ENCODE data around the gene ITGAL. TPM values are rescaled to one million over a fixed set of nuclear protein-coding genes. Genes with fewer than 3 reads are reported as not detected.

The ITGAL gene
- total and polyA plus RNA-seq, 4 experiments from 2014 or later = 110 to 657 (median 403) TPM

- peaks cover 22% of the 10 kb centered on the region for H3K36me3 ChIP-seq (ENCODE audit: insufficient read depth, low read length)
- peak overlapping the region; percentile 59 to 94 (median 90) for H3K4me3 Mint-ChIP-seq
- ChIA-PET POLR2A (ENCODE audit: partially characterized antibody) (interaction anchor here (7.2 to 13.9 kb wide), 2 partner anchors 15 to 24 kb away, joined by 188 to 457 read pairs; partner anchors contain the start of genes ZNF688 and ZNF747), CTCF (ENCODE audit: partially characterized antibody) (no interaction called here)
- H3K9me3 ChIP-seq (ENCODE audit: control insufficient read depth in 1 of 2, low read length in 2 of 2) = no peaks in the 10 kb centered on the region
- peaks cover 30 to 70% (median 49%) of the 10 kb centered on the region in 4 donors for H3K4me1 Mint-ChIP-seq
- H3K27ac ChIP-seq (ENCODE audit: low read depth, low read length) = no peak overlapping the region
- H3K9me3 Mint-ChIP-seq = peaks cover 0 to 2% (median 0%) of the 10 kb centered on the region in 8 donors
- intact Hi-C loops (cut with micrococcal nuclease) = no loop called here
- no peaks in the 10 kb centered on the region for H3K27me3 ChIP-seq (ENCODE audit: insufficient read depth, low read length)
- H3K4me3 ChIP-seq (ENCODE audit: low read length in 2 of 2) = no peak overlapping the region
- peaks cover 65% of the 10 kb centered on the region for H3K4me1 ChIP-seq (ENCODE audit: insufficient read depth, low read length)
- no peaks in the 10 kb centered on the region for H3K27me3 Mint-ChIP-seq
- peaks cover 20 to 25% of the 10 kb centered on the region in 2 donors for H3K36me3 Mint-ChIP-seq
- DNase-seq = no peak
- H3K27ac Mint-ChIP-seq = peak overlapping the region; percentile 61 to 96 (median 89)
Measured at GRCh38 chr16:30556125-30556473, 83.6 kb downstream of the ITGAL start.

- H3K36me3 ChIP-seq (ENCODE audit: insufficient read depth, low read length) = peaks cover 22% of the 10 kb centered on the region
- Mint-ChIP-seq H3K9me3 (peaks cover 0 to 2% (median 0%) of the 10 kb centered on the region in 8 donors), H3K4me3 (peak overlapping the region; percentile 88 to 94 (median 92)), H3K4me1 (peaks cover 24 to 60% (median 43%) of the 10 kb centered on the region in 4 donors), H3K27me3 (no peaks in the 10 kb centered on the region), H3K36me3 (peaks cover 20 to 21% of the 10 kb centered on the region in 2 donors), H3K27ac (peak overlapping the region; percentile 93 to 97 (median 95))
- no peaks in the 10 kb centered on the region for H3K27me3 ChIP-seq (ENCODE audit: insufficient read depth, low read length)
- ChIA-PET POLR2A (ENCODE audit: partially characterized antibody) (interaction anchor here (0.6 to 13.9 kb wide), 26 partner anchors 9 to 212 kb away, joined by 3 to 457 read pairs (median 10); partner anchors contain the start of genes DCTPP1, FBRS, ITGAL and PRR14), CTCF (ENCODE audit: partially characterized antibody) (interaction anchor here (0.7 to 3.0 kb wide), 16 partner anchors 9 to 136 kb away, joined by 3 to 101 read pairs (median 6); partner anchors contain the start of genes DCTPP1, PRR14, SEPHS2 and ZNF688)
- no peaks in the 10 kb centered on the region for H3K9me3 ChIP-seq (ENCODE audit: control insufficient read depth in 1 of 2, low read length in 2 of 2)
- no peak for DNase-seq
- peaks cover 60% of the 10 kb centered on the region for H3K4me1 ChIP-seq (ENCODE audit: insufficient read depth, low read length)
- H3K4me3 ChIP-seq (ENCODE audit: low read length in 2 of 2) = peak overlapping the region; percentile 58 to 75
- peak overlapping the region; percentile 95 for H3K27ac ChIP-seq (ENCODE audit: low read depth, low read length)
- intact Hi-C loops (cut with micrococcal nuclease) = no loop called here
Measured at GRCh38 chr16:30557707-30557956, 85.1 kb downstream of the ITGAL start.

GRCh38 chr16:30557957-30558788 lies 85.6 kb downstream of the ITGAL start, which contains the start of gene ZNF764:
TSS of gene ZNF764 (minus strand) at chr16:30558374. CDS start at chr16:30558182, 192 bp downstream.
- Mint-ChIP-seq H3K36me3 (peaks cover 20 to 21% of the 10 kb centered on the region in 2 donors), H3K4me3 (peak within 1 kb of the TSS; percentile 88 to 94 (median 92)), H3K27me3 (no peaks in the 10 kb centered on the region), H3K27ac (peak within 1 kb of the TSS; percentile 93 to 97 (median 95)), H3K4me1 (peaks cover 19 to 55% (median 37%) of the 10 kb centered on the region in 4 donors), H3K9me3 (peaks cover 0 to 2% (median 0%) of the 10 kb centered on the region in 8 donors)
- H3K9me3 ChIP-seq (ENCODE audit: control insufficient read depth in 1 of 2, low read length in 2 of 2) = no peaks in the 10 kb centered on the region
- intact Hi-C loops (cut with micrococcal nuclease) = loop anchor here (1.0 to 2.0 kb wide), 8 partner anchors 14 to 140 kb away; partner anchors contain the start of genes DCTPP1, FBRS and ZNF785
- no peaks in the 10 kb centered on the region for H3K27me3 ChIP-seq (ENCODE audit: insufficient read depth, low read length)
- H3K4me1 ChIP-seq (ENCODE audit: insufficient read depth, low read length) = peaks cover 54% of the 10 kb centered on the region
- peaks cover 21% of the 10 kb centered on the region for H3K36me3 ChIP-seq (ENCODE audit: insufficient read depth, low read length)
- peak; percentile 94 to 98 (median 96) for DNase-seq
- H3K27ac ChIP-seq (ENCODE audit: low read depth, low read length) = peak within 1 kb of the TSS; percentile 95
- CTCF ChIA-PET (ENCODE audit: partially characterized antibody) = interaction anchor here (0.6 to 3.0 kb wide), 19 partner anchors 8 to 136 kb away, joined by 3 to 101 read pairs (median 5); partner anchors contain the start of genes DCTPP1, PRR14, ZNF688 and ZNF747
- POLR2A ChIA-PET (ENCODE audit: partially characterized antibody) = interaction anchor here (0.6 to 13.9 kb wide), 34 partner anchors 9 to 466 kb away, joined by 3 to 457 read pairs (median 5); partner anchors contain the start of genes DCTPP1, FBRS, ITGAL and PRR14
- H3K4me3 ChIP-seq (ENCODE audit: low read length in 2 of 2) = peak within 1 kb of the TSS; percentile 58 to 75

GRCh38 chr16:30558789-30559377 lies 86.3 kb downstream of the ITGAL start:
- H3K27me3 ChIP-seq (ENCODE audit: insufficient read depth, low read length) = no peaks in the 10 kb centered on the region
- Mint-ChIP-seq H3K27me3 (no peaks in the 10 kb centered on the region), H3K9me3 (peaks cover 0 to 2% (median 0%) of the 10 kb centered on the region in 8 donors), H3K4me3 (peak overlapping the region; percentile 88 to 94 (median 92)), H3K4me1 (peaks cover 12 to 48% (median 30%) of the 10 kb centered on the region in 4 donors), H3K27ac (peak overlapping the region; percentile 92 to 97 (median 94)), H3K36me3 (peaks cover 14% of the 10 kb centered on the region in 2 donors)
- H3K9me3 ChIP-seq (ENCODE audit: control insufficient read depth in 1 of 2, low read length in 2 of 2) = no peaks in the 10 kb centered on the region
- H3K27ac ChIP-seq (ENCODE audit: low read depth, low read length) = peak overlapping the region; percentile 95
- H3K4me3 ChIP-seq (ENCODE audit: low read length in 2 of 2) = peak overlapping the region in 1 of 2 donors; percentile 75
- peaks cover 14% of the 10 kb centered on the region for H3K36me3 ChIP-seq (ENCODE audit: insufficient read depth, low read length)
- H3K4me1 ChIP-seq (ENCODE audit: insufficient read depth, low read length) = peaks cover 47% of the 10 kb centered on the region
- ChIA-PET CTCF (ENCODE audit: partially characterized antibody) (interaction anchor here (0.6 to 3.0 kb wide), 15 partner anchors 8 to 135 kb away, joined by 3 to 101 read pairs (median 6); partner anchors contain the start of genes DCTPP1, ZNF688, ZNF747 and ZNF785), POLR2A (ENCODE audit: partially characterized antibody) (interaction anchor here (0.7 to 13.9 kb wide), 30 partner anchors 9 to 467 kb away, joined by 3 to 457 read pairs (median 7); partner anchors contain the start of genes DCTPP1, FBRS, ITGAL and PRR14)
- no peak for DNase-seq
- intact Hi-C loops (cut with micrococcal nuclease) = loop anchor here (1.0 to 2.0 kb wide), 8 partner anchors 13 to 139 kb away; partner anchors contain the start of genes DCTPP1, FBRS and ZNF785

- no peaks in the 10 kb centered on the region for H3K9me3 ChIP-seq (ENCODE audit: control insufficient read depth in 1 of 2, low read length in 2 of 2)
- Mint-ChIP-seq H3K9me3 (peaks cover 0 to 2% (median 0%) of the 10 kb centered on the region in 8 donors), H3K27ac (peak overlapping the region in 6 of 7 donors; percentile 30 to 97 (median 93)), H3K27me3 (no peaks in the 10 kb centered on the region), H3K36me3 (peaks cover 7 to 10% of the 10 kb centered on the region in 2 donors), H3K4me3 (peak overlapping the region in 5 of 8 donors; percentile 46 to 89 (median 74)), H3K4me1 (peaks cover 9 to 41% (median 25%) of the 10 kb centered on the region in 4 donors)
- peaks cover 6% of the 10 kb centered on the region for H3K36me3 ChIP-seq (ENCODE audit: insufficient read depth, low read length)
- CTCF ChIA-PET (ENCODE audit: partially characterized antibody) = interaction anchor here (1.0 to 1.6 kb wide), 3 partner anchors 12 to 38 kb away, joined by 3 to 4 read pairs (median 4); partner anchors contain the start of gene ZNF688
- POLR2A ChIA-PET (ENCODE audit: partially characterized antibody) = interaction anchor here (1.7 to 13.9 kb wide), 6 partner anchors 8 to 142 kb away, joined by 9 to 457 read pairs (median 50); partner anchors contain the start of genes DCTPP1, ZNF688 and ZNF747
- H3K27me3 ChIP-seq (ENCODE audit: insufficient read depth, low read length) = no peaks in the 10 kb centered on the region
- DNase-seq = no peak
- H3K27ac ChIP-seq (ENCODE audit: low read depth, low read length) = no peak overlapping the region
- intact Hi-C loops (cut with micrococcal nuclease) = loop anchor here (2.0 kb wide), 2 partner anchors 75 to 99 kb away; partner anchors contain the start of gene FBRS
- H3K4me3 ChIP-seq (ENCODE audit: low read length in 2 of 2) = no peak overlapping the region
- peaks cover 40% of the 10 kb centered on the region for H3K4me1 ChIP-seq (ENCODE audit: insufficient read depth, low read length)
Measured at GRCh38 chr16:30559690-30560089, 87.1 kb downstream of the ITGAL start.

- intact Hi-C loops (cut with micrococcal nuclease) = no loop called here
- no peak for DNase-seq
- peaks cover 0 to 2% (median 0%) of the 10 kb centered on the region in 8 donors for H3K9me3 Mint-ChIP-seq
- H3K27ac Mint-ChIP-seq = peak overlapping the region; percentile 67 to 95 (median 85)
- H3K4me3 ChIP-seq (ENCODE audit: low read length in 2 of 2) = peak overlapping the region; percentile 29 to 35
- H3K4me1 ChIP-seq (ENCODE audit: insufficient read depth, low read length) = peaks cover 30% of the 10 kb centered on the region
- H3K4me1 Mint-ChIP-seq = peaks cover 7 to 48% (median 22%) of the 10 kb centered on the region in 4 donors
- ChIA-PET CTCF (ENCODE audit: partially characterized antibody) (interaction anchor here (0.7 to 2.2 kb wide), 4 partner anchors 26 to 112 kb away, joined by 5 to 8 read pairs (median 5); no protein-coding TSS in a partner anchor), POLR2A (ENCODE audit: partially characterized antibody) (interaction anchor here (0.6 to 13.9 kb wide), 13 partner anchors 8 to 153 kb away, joined by 3 to 457 read pairs (median 3); partner anchors contain the start of genes DCTPP1, FBRS, ITGAL and ZNF688)
- peak overlapping the region; percentile 82 to 92 (median 86) for H3K4me3 Mint-ChIP-seq
- H3K27me3 ChIP-seq (ENCODE audit: insufficient read depth, low read length) = no peaks in the 10 kb centered on the region
- H3K36me3 ChIP-seq (ENCODE audit: insufficient read depth, low read length) = no peaks in the 10 kb centered on the region
- no peaks in the 10 kb centered on the region for H3K9me3 ChIP-seq (ENCODE audit: control insufficient read depth in 1 of 2, low read length in 2 of 2)
- H3K36me3 Mint-ChIP-seq = peaks cover 2 to 5% of the 10 kb centered on the region in 2 donors
- H3K27me3 Mint-ChIP-seq = no peaks in the 10 kb centered on the region
- H3K27ac ChIP-seq (ENCODE audit: low read depth, low read length) = peak overlapping the region; percentile 65
Measured at GRCh38 chr16:30561089-30561816, 88.7 kb downstream of the ITGAL start.

Data from CD4-positive, alpha-beta memory T cell (primary cell).